Measurements from ENCODE around the gene NHERF1. TPM values are rescaled to one million over a fixed set of nuclear protein-coding genes. Genes with fewer than 3 reads are reported as not detected.

NHERF1 gene
- total and polyA plus RNA-seq, 2 of the 4 experiments (the other 2 are of a cell fraction): 3.8 to 11.8 TPM

DNA sequence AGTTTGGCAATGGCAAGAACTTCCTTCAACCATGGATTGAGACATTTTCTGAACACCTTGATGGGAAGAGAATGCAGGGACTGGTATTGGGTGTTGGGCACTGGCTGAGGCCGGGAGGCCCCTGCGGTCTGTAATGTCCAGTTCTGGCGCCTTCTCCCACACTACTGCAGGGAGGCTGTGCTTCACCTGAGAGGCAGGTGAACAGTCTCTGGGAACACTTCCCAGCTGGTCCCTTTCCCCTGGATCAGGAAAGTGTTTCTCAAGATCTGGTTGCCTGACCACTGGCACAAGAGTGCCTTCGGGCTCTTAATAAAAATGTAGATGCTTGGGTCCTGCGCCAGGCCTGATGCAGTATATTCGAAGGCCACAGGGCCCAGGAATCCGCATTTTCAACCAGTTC is 56.3 kb downstream of the NHERF1 start:
- ATAC-seq (ENCODE audit: low read depth): no peak
- dilution Hi-C loops (cut with HindIII; ENCODE audit: low sequenced_read_pairs, unreplicated experiment): no loop called here

More for the DNA sequence above, 56.3 kb downstream of the NHERF1 start:
- Histone ChIP-seq H3K23ac (ENCODE audit: low read depth, low read length) (no peak overlapping the region), H2BK20ac (ENCODE audit: low read depth, low read length) (no peak overlapping the region), H2BK5ac (ENCODE audit: low read depth, low read length, poor library complexity, severe bottlenecking) (no peak overlapping the region), H2AK9ac (replicated peaks; ENCODE audit: low read depth, low read length, poor library complexity) (no peak overlapping the region), H3K79me1 (ENCODE audit: low read depth in 1 of 2, low read length in 2 of 2) (no peaks in the 10 kb centered on the region), H3K14ac (replicated peaks; ENCODE audit: low read depth, low read length) (no peak overlapping the region), H3K27me3 (ENCODE audit: control insufficient read depth, insufficient read depth, low read length) (no peaks in the 10 kb centered on the region), H3K4me2 (ENCODE audit: low read depth, low read length) (no peak overlapping the region), H2AFZ (replicated peaks; ENCODE audit: low read length, poor library complexity) (no peak overlapping the region), H4K8ac (ENCODE audit: low read depth in 2 of 2, low read length in 2 of 2) (no peak overlapping the region), H3K36me3 (ENCODE audit: control insufficient read depth, insufficient read depth, low read length) (peaks cover 17% of the 10 kb centered on the region), H3K9me3 (ENCODE audit: control insufficient read depth, insufficient read depth, low read length) (no peaks in the 10 kb centered on the region), H4K5ac (ENCODE audit: low read depth, low read length) (no peak overlapping the region), H3K4ac (ENCODE audit: low read depth, low read length) (no peak overlapping the region), H2BK15ac (ENCODE audit: low read depth, low read length) (no peak overlapping the region), H4K91ac (ENCODE audit: insufficient read depth, low read depth, low read length) (no peak overlapping the region), H3K56ac (ENCODE audit: extremely low read depth, insufficient read depth, low read length) (no peak overlapping the region), H3K9me1 (ENCODE audit: insufficient read depth, low read length) (no peaks in the 10 kb centered on the region), H3K4me1 (ENCODE audit: control insufficient read depth, insufficient read depth, low read length) (no peaks in the 10 kb centered on the region), H3K27ac (ENCODE audit: insufficient read depth, low read length) (no peak overlapping the region), H2AK5ac (ENCODE audit: low read depth, low read length) (no peak overlapping the region), H2BK120ac (ENCODE audit: low read depth, low read length) (no peak overlapping the region), H3K9ac (ENCODE audit: low read depth, low read length) (no peak overlapping the region), H4K20me1 (ENCODE audit: insufficient read depth, low read length) (no peaks in the 10 kb centered on the region; the same call in 1 of the 2 replicates), H3K4me3 (ENCODE audit: insufficient read depth, low read depth, low read length) (no peak overlapping the region), H3K18ac (ENCODE audit: low read depth, low read length) (no peak overlapping the region)
- in situ Hi-C loops (cut with MboI; ENCODE audit: low sequenced_read_pairs) (no loop called here), intact Hi-C loops (cut with micrococcal nuclease) (no loop called here)
- TF ChIP-seq MAZ (IDR thresholded peaks at IDR 0.05; ENCODE audit: borderline replicate concordance, low read depth, low read length) (no peak), CHD1 (IDR thresholded peaks at IDR 0.05; ENCODE audit: low read depth, low read length) (no peak), NFE2L2 (IDR thresholded peaks at IDR 0.05; ENCODE audit: low read depth, low read length) (no peak)
- BruUV-seq (replicated peaks): no TSS peak
- WGBS, 2 experiments (ENCODE audit: extremely low coverage in 2 of 2, insufficient read length in 1 of 2): 89% methylated on average over 6 of the region's 7 CpGs; no CpG with 5 or more reads in 1 of the 2 experiments
- ChIA-PET POLR2A (ENCODE audit: unreplicated experiment) (no interaction called here), CTCF (no interaction called here)
- DNase-seq: no peak
